ENCODE measurements around the gene DOK4. TPM values are rescaled to one million over a fixed set of nuclear protein-coding genes. Genes with fewer than 3 reads are reported as not detected.
A peak's percentile ranks its signal among the peaks of the same experiment; 100 is the strongest.

The DOK4 gene
- total and polyA plus RNA-seq, 3 donors from 2014 or later: 15.5 to 32.9 (median 25.3) TPM

- Histone ChIP-seq H3K9me3 (no peaks in the 10 kb centered on the region), H3K4me3 (peak overlapping the region; percentile 2 to 36), H3K36me3 (ENCODE audit: low read depth, missing control alignments) (no peaks in the 10 kb centered on the region), H3K4me1 (peaks cover 7% of the 10 kb centered on the region), H3K27me3 (no peaks in the 10 kb centered on the region), H3K27ac (no peak overlapping the region)
- no peak for TF ChIP-seq POLR2A (IDR thresholded peaks at IDR 0.05)
- TF ChIP-seq, protein P1, sequence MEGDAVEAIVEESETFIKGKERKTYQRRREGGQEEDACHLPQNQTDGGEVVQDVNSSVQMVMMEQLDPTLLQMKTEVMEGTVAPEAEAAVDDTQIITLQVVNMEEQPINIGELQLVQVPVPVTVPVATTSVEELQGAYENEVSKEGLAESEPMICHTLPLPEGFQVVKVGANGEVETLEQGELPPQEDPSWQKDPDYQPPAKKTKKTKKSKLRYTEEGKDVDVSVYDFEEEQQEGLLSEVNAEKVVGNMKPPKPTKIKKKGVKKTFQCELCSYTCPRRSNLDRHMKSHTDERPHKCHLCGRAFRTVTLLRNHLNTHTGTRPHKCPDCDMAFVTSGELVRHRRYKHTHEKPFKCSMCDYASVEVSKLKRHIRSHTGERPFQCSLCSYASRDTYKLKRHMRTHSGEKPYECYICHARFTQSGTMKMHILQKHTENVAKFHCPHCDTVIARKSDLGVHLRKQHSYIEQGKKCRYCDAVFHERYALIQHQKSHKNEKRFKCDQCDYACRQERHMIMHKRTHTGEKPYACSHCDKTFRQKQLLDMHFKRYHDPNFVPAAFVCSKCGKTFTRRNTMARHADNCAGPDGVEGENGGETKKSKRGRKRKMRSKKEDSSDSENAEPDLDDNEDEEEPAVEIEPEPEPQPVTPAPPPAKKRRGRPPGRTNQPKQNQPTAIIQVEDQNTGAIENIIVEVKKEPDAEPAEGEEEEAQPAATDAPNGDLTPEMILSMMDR (IDR thresholded peaks at IDR 0.05): no peak
- WGBS, 2 donors: 50 to 71% methylated on average over 19 of the region's 19 CpGs
- DNase-seq: no peak
- intact Hi-C loops (cut with DNase I; ENCODE audit: low total_unique reads): loop anchor here (10.0 kb wide), 1 partner anchor 223 kb away; no protein-coding TSS in a partner anchor
These were observed 41.5 kb upstream of the DOK4 start for GRCh38 chr16:57527610-57528360.

DNA sequence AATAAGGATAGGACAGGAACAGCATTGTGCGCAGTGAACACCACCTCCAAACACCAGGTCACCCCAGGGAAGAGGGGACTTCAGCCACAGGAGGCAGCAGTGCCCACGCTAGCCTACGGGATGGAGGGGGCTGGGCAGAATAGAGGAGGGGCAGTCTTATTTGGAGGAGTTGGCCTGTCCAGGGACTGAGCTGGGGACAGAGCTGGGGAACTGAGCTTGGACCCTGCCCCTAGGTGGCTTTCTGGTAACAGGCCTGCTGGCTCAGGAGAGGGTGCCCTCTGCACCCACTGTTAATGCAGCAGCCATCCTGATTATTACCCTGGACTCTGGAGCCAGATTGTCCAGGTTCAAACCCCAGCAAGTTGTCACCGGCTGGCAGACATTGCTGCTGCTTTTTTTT is 40.7 kb upstream of the DOK4 start:
- intact Hi-C loops (cut with DNase I; ENCODE audit: low total_unique reads): loop anchor here (10.0 kb wide), 1 partner anchor 222 kb away; no protein-coding TSS in a partner anchor
- no peak for DNase-seq

GRCh38 chr16:57526498-57526897 is 40.2 kb upstream of the DOK4 start:
- no peak for DNase-seq
- TF ChIP-seq POLR2A (IDR thresholded peaks at IDR 0.05): no peak
- TF ChIP-seq, protein P1 (IDR thresholded peaks at IDR 0.05): no peak
- H3K27ac ChIP-seq: no peak overlapping the region
- intact Hi-C loops (cut with DNase I; ENCODE audit: low total_unique reads): loop anchor here (10.0 kb wide), 1 partner anchor 222 kb away; no protein-coding TSS in a partner anchor
- no peaks in the 10 kb centered on the region for H3K9me3 ChIP-seq
- H3K36me3 ChIP-seq (ENCODE audit: low read depth, missing control alignments): no peaks in the 10 kb centered on the region
- H3K4me3 ChIP-seq: no peak overlapping the region
- WGBS, 2 donors: 87 to 94% methylated on average over 6 of the region's 6 CpGs
- no peaks in the 10 kb centered on the region for H3K27me3 ChIP-seq
- H3K4me1 ChIP-seq: no peaks in the 10 kb centered on the region

More for the DNA sequence above, 40.7 kb upstream of the DOK4 start:
- no peaks in the 10 kb centered on the region for H3K9me3 ChIP-seq
- H3K4me3 ChIP-seq: no peak overlapping the region
- WGBS, 2 donors: 81 to 95% methylated on average over 4 of the region's 4 CpGs
- no peaks in the 10 kb centered on the region for H3K27me3 ChIP-seq
- H3K4me1 ChIP-seq: peaks cover under 1% of the 10 kb centered on the region
- no peak for TF ChIP-seq POLR2A (IDR thresholded peaks at IDR 0.05)
- TF ChIP-seq, protein P1 (IDR thresholded peaks at IDR 0.05): no peak
- no peaks in the 10 kb centered on the region for H3K36me3 ChIP-seq (ENCODE audit: low read depth, missing control alignments)
- no peak overlapping the region for H3K27ac ChIP-seq

GRCh38 chr16:57525761-57526160 is 39.5 kb upstream of the DOK4 start:
- intact Hi-C loops (cut with DNase I; ENCODE audit: low total_unique reads): loop anchor here (10.0 kb wide), 1 partner anchor 221 kb away; no protein-coding TSS in a partner anchor
- no peaks in the 10 kb centered on the region for H3K27me3 ChIP-seq
- H3K4me3 ChIP-seq: no peak overlapping the region
- TF ChIP-seq POLR2A (IDR thresholded peaks at IDR 0.05): no peak
- TF ChIP-seq, protein P1 (IDR thresholded peaks at IDR 0.05): no peak
- no peaks in the 10 kb centered on the region for H3K9me3 ChIP-seq
- no peak for DNase-seq
- WGBS, 2 donors: 76 to 81% methylated on average over 17 to 18 of the region's 18 CpGs
- no peaks in the 10 kb centered on the region for H3K4me1 ChIP-seq
- no peaks in the 10 kb centered on the region for H3K36me3 ChIP-seq (ENCODE audit: low read depth, missing control alignments)
- no peak overlapping the region for H3K27ac ChIP-seq

Measured in testis (tissue), 3 donors.